Small intestine (tissue), 7 donors: ENCODE results near the gene RAD51. TPM values are rescaled to one million over a fixed set of nuclear protein-coding genes. Genes with fewer than 3 reads are reported as not detected.

Source experiments
- DNase-seq, 2 donors: peaks; one replicate each; pipeline versions ENCODE4 v3.0.0 to v3.0.0-alpha.2; 2013
- FAIRE-seq: peaks from 2 replicates; lab custom pipeline; 2012; peaks lifted over from hg19 to GRCh38; lab: Jason Lieb, UNC
- H3K27ac ChIP-seq, 3 donors: one replicate each; pipeline ENCODE4 v1.5.1; 2013; ENCODE audit warnings: low read length in 2 of 3, mild to moderate bottlenecking in 2 of 3, control low read depth in 1 of 3, inconsistent platforms in 1 of 3, low read depth in 1 of 3, moderate library complexity in 1 of 3
- H3K27me3 ChIP-seq, 3 donors: one replicate each; pipeline ENCODE4 v1.6.1; 2013; ENCODE audit warnings: low read length in 3 of 3, inconsistent platforms in 1 of 3; ENCODE audit not compliant: control insufficient read depth in 3 of 3, insufficient read depth in 3 of 3
- H3K36me3 ChIP-seq, 3 donors: one replicate each; pipeline ENCODE4 v1.6.1; 2013; ENCODE audit warnings: low read length in 3 of 3, inconsistent platforms in 1 of 3, low read depth in 1 of 3, mild to moderate bottlenecking in 1 of 3, moderate library complexity in 1 of 3; ENCODE audit not compliant: control insufficient read depth in 3 of 3, insufficient read depth in 2 of 3
- H3K4me1 ChIP-seq, 3 donors: one replicate each; pipeline ENCODE4 v1.6.1; 2013; ENCODE audit warnings: low read length in 2 of 3, inconsistent platforms in 1 of 3, low read depth in 1 of 3, mild to moderate bottlenecking in 1 of 3, moderate library complexity in 1 of 3; ENCODE audit not compliant: control insufficient read depth in 3 of 3, insufficient read depth in 2 of 3
- H3K4me3 ChIP-seq, 3 donors: one replicate each; pipeline ENCODE4 v1.5.1; 2013; ENCODE audit warnings: low read length in 3 of 3, control low read depth in 1 of 3, inconsistent platforms in 1 of 3, low read depth in 1 of 3, mild to moderate bottlenecking in 1 of 3, moderate library complexity in 1 of 3
- H3K9me3 ChIP-seq, 2 donors: one replicate each; pipeline ENCODE4 v1.6.1; 2013; ENCODE audit warnings: low read depth in 1 of 2, low read length in 1 of 2; ENCODE audit not compliant: control insufficient read depth in 2 of 2, insufficient read depth in 1 of 2
- WGBS, 3 donors: extraction: QIAGEN DNeasy Blood & Tissue Kit; methylation state at CpG; one replicate each; pipeline ENCODE4 v1.1.7; 2013; 5-methylcytosine and 5-hydroxymethylcytosine counted together
- polyA plus RNA-seq, 4 donors: library from polyadenylated mRNA; stranded (reverse) in 3 of 4; unstranded in 1 of 4; fragments of 200-250 nt in 3 of 4; fragments of 120-200 nt in 1 of 4; gene quantifications; one replicate each; pipeline versions ENCODE4 v1.2.1 to v1.2.3, GENCODE V29; 2013
- donor health status: healthy with polysubstance abuse.
- donor health status: control.
- donor health status: control.
- donor health status: Bipolar disorder and iron deficiency.
- donor health status: healthy.

Gene RAD51
- polyA plus RNA-seq, 4 donors = 0.89 to 8.5 (median 5.1) TPM

DNA sequence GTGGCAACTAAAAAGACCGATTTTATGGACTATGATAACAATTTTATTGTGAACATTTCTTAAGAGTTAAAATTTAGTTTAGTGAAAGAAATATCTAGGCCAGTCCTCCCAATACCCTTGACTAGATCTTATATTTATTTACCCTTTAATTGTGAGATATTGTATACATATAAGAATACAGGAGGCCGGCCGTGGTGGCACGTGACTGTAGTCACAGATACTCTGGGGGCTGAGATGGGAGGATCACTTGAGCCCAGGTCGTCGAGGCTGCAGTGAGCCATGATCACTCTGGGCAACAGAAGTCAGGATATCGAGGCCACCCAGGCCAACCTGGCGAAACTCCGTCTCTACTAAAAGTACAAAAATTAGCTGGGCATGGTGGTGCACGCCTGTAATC, 60.8 kb downstream of the RAD51 start:
- Histone ChIP-seq H3K4me1 (peaks cover 2 to 35% (median 10%) of the 10 kb centered on the region in 3 donors), H3K27ac (peak overlapping the region in 1 of 3 donors; percentile 97), H3K36me3 (peaks cover 0 to 16% (median 2%) of the 10 kb centered on the region in 3 donors), H3K4me3 (peak overlapping the region; percentile 82 to 98 (median 96)), H3K9me3 (no peaks in the 10 kb centered on the region), H3K27me3 (no peaks in the 10 kb centered on the region)
- 53 to 64% (median 56%) methylated on average over 10 of the region's 10 CpGs for WGBS, 3 donors
- FAIRE-seq (no peak), DNase-seq (no peak)

DNA sequence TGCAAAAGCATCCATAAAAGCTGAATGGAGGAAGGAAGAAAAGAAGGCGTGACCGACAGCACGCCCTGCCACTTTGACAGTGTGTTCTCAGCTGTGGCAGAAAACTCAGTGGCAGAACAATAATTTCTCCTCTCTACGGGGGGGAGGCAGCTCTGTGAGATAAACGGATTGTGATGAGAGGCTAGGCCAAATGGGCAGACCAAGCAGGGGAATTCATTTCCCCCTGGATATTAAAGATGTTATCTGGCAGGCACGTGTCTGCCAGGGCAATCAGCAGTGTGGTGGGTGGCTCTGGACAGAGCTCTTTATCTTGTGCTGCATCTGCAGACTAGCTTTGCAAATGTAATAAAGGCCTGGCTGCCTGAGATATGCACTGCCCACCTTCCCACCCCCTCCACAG, 62.0 kb downstream of the RAD51 start:
- no peak for FAIRE-seq
- Histone ChIP-seq H3K9me3 (no peaks in the 10 kb centered on the region), H3K4me1 (peaks cover 2 to 26% (median 10%) of the 10 kb centered on the region in 3 donors), H3K27ac (no peak overlapping the region), H3K27me3 (no peaks in the 10 kb centered on the region), H3K36me3 (peaks cover 0 to 7% (median 0%) of the 10 kb centered on the region in 3 donors), H3K4me3 (no peak overlapping the region)
- DNase-seq = no peak
- 35 to 42% (median 37%) methylated on average over 6 of the region's 6 CpGs for WGBS, 3 donors

DNA sequence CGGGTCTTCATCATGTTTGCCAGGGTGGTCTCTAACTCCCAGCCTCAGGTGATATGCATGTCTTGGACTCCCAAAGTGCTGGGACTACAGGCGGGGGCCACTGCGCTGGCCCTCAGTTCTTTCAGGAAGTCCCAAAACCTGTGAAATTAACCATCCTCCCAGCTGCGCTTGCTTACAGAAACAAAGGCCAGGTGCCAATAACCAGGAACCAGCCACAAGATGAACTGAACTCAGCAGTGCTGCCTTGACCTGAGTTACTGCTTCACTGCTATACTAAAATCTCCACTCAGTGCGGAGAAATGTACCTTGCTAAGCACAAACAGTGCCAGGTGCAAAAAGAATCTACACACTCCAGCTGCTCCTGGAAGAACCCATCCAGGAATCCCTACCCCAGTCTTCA, 65.0 kb downstream of the RAD51 start:
- FAIRE-seq (no peak), DNase-seq (no peak)
- H3K4me1 ChIP-seq = peaks cover 0 to 26% (median 3%) of the 10 kb centered on the region in 3 donors
- no peak overlapping the region for H3K4me3 ChIP-seq
- H3K9me3 ChIP-seq = no peaks in the 10 kb centered on the region
- H3K36me3 ChIP-seq = peaks cover 0 to 3% (median 0%) of the 10 kb centered on the region in 3 donors
- no peaks in the 10 kb centered on the region for H3K27me3 ChIP-seq
- WGBS, 3 donors = 93 to 96% (median 95%) methylated on average over 5 of the region's 5 CpGs
- H3K27ac ChIP-seq = no peak overlapping the region

DNA sequence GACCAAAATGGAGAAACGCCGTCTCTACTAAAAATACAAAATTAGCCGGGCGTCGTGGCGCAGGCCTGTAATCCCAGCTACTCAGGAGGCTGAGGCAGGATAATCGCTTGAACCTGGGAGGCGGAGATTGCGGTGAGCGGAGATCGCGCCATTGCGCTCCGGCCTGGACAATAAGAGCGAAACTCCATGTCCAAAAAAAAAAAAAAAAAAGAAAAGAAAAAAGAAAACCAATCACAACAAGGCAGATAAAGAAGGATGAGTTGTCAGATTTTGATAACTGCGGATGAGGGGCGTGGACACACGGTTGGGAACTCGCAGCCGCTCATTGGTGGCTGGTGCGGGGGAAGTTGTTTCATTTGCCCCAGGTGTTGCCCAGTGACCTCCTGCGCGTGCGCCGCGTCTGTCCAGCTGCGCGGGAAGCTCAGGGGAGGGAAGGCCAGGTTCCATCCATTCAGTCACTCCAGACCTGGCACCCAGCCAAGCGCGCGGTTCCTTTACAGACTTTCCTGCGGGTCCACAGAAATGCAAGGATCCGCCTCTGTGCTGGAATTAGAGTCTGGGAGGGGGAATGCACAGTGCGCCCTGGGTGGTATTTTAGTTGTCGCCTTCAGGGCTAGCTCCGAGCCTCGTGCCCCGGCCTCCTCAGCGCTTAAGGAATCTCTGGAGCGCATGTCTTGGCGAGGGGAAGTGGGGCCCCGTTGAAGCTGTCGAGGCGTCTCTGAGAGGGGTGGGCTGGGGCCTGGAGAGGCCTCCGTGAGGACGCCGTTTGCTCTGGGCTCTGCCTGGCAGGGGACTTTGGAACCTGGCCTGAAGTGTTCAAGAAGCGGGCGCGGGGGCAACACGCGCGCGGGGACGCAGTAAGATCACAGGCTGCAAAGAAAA, 68.2 kb downstream of the RAD51 start:
- Histone ChIP-seq H3K4me3 (peak overlapping the region; percentile 65 to 93 (median 70)), H3K36me3 (peaks cover 0 to 31% (median 4%) of the 10 kb centered on the region in 3 donors), H3K27me3 (no peaks in the 10 kb centered on the region), H3K4me1 (peaks cover 2 to 43% (median 3%) of the 10 kb centered on the region in 3 donors), H3K9me3 (no peaks in the 10 kb centered on the region), H3K27ac (peak overlapping the region; percentile 84 to 99 (median 93))
- 27 to 30% (median 29%) methylated on average over 55 of the region's 55 CpGs for WGBS, 3 donors
- FAIRE-seq (no peak), DNase-seq (peak; percentile 84 to 93)

DNA sequence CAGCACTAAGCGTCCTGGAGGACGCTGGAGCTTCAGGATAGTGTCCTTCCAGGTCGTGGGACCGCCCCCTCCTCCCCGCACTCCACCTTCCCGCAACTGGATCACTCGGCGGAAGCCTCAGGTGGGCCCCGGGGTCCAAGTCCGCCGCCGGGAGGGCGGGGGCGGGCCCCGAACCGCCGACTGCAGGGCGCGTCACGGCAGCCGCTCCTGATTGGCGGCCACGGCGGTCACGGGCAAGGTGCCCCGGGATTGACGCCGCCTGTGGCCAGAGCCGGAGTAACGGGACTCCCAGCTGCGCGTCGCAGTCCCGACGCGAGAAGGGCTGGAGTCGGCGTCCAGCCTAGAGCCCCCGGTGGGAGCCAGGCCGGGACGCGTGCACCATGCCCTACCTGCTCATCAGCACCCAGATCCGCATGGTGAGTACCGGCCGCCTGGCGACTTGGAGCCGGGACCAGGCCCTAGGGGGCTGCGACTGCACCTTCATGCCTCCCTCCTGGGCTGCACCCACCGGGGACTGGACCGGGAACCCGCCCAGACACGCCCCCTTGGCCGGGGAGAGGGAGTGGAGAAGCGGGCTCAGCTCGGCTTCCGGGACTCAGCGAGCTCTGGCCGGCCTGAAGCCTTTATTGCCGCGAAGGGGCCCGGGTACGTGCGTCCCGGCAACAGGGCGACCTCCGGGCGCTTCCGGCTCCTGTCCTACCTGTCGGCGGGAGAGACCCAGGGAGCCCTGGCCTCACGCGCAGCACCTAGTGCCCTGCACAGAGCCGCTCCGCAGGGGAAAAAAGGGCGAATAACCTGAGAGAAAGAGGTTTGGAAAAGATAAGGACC, 69.0 kb downstream of the RAD51 start, which contains the start of gene GCHFR:
TSS of gene GCHFR (plus strand) at position 268 of the 828 bp plus-strand sequence. CDS start at position 381, 113 bp downstream.
- Histone ChIP-seq H3K27me3 (no peaks in the 10 kb centered on the region), H3K4me1 (peaks cover 2 to 51% (median 3%) of the 10 kb centered on the region in 3 donors), H3K36me3 (peaks cover 0 to 40% (median 4%) of the 10 kb centered on the region in 3 donors), H3K4me3 (peak within 1 kb of the TSS; percentile 65 to 93 (median 70)), H3K9me3 (no peaks in the 10 kb centered on the region), H3K27ac (peak within 1 kb of the TSS; percentile 84 to 99 (median 93))
- 0 to 1% (median 0%) methylated on average over 48 to 75 of the region's 75 CpGs for WGBS, 3 donors
- peak; percentile 86 to 96 for DNase-seq
- FAIRE-seq = no peak

DNA sequence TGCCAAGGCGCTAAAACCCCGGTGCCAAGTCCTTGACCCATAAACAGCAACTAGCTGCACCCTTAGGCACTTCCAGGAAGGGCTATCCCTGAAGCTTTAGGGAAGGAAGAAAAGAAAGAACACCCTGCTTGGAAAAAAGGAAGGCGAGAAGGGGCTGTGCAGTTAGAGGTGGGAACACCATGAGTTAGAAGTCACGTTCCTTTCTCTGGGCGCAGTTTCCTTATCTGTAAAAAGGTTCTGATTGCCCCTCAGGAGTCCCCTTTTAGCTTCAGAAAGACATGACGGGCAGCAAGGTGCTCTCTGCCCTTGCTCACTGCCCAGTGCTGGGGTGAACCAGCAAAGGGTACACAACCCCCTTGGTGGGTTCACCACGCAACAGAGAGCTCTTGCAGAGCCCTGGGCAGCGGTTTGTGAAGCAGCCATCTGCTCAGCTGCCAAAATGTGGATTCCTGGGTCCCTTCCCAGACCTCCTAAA, 69.7 kb downstream of the RAD51 start:
- H3K27ac ChIP-seq = peak overlapping the region; percentile 84 to 99 (median 93)
- peak overlapping the region in 2 of 3 donors; percentile 70 to 93 for H3K4me3 ChIP-seq
- H3K27me3 ChIP-seq = no peaks in the 10 kb centered on the region
- peaks cover 0 to 42% (median 4%) of the 10 kb centered on the region in 3 donors for H3K36me3 ChIP-seq
- H3K9me3 ChIP-seq = no peaks in the 10 kb centered on the region
- FAIRE-seq (no peak), DNase-seq (peak in 1 of 2 donors; percentile 63)
- peaks cover 2 to 57% (median 3%) of the 10 kb centered on the region in 3 donors for H3K4me1 ChIP-seq
- 10 to 30% (median 20%) methylated on average over 8 of the region's 8 CpGs for WGBS, 3 donors

DNA sequence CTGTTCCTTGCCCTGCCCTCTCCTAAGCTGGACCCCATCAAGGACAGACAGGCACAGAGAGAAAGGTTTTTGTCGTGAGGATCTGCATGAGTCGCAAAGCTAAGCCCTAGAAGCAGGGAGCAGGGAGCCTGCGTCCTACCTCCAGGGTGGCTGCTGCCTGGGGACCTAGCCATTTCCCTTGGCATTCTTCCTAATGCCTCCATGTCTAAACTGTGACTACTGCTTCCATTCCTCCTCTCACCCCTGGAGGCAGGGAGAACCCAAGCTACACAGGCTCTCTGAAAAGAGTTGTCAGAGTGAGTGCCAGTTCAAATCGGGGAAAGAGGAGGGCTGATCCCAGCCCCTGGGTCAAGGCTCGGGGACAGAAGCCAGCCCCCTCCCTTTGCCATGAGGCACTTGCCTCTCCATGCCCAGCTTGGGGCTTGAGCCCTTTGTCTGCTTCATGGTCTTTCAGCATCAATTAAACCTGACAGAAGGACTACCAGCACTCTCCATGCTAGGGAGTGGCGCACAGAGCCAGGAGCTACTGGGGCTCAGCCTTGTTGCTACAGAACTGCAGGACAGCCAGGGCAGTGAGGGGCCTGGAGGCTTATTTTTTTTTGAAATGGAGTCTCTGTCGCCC, 71.3 kb downstream of the RAD51 start:
- FAIRE-seq = no peak
- Histone ChIP-seq H3K4me1 (peaks cover 2 to 74% (median 3%) of the 10 kb centered on the region in 3 donors), H3K4me3 (no peak overlapping the region), H3K27ac (peak overlapping the region in 1 of 3 donors; percentile 99), H3K36me3 (peaks cover 0 to 52% (median 4%) of the 10 kb centered on the region in 3 donors), H3K9me3 (no peaks in the 10 kb centered on the region), H3K27me3 (no peaks in the 10 kb centered on the region)
- WGBS, 3 donors = 81 to 90% (median 85%) methylated on average over 7 of the region's 7 CpGs
- DNase-seq = no peak
